HG02759 (cell line): Measurements from ENCODE around the gene ZIK1.
A peak's percentile ranks its signal among the peaks of the same experiment; 100 is the strongest.

Experiments used
- ATAC-seq: cut with Tn5 transposase; IDR thresholded peaks from one replicate; pipeline ENCODE4 v1.9.1; 2021; ENCODE audit warnings: mild to moderate bottlenecking, moderate library complexity; ENCODE audit not compliant: unreplicated experiment

Gene ZIK1

GRCh38 chr19:57606931-57607330 lies 23.0 kb downstream of the ZIK1 start:
- ATAC-seq = no peak

- ATAC-seq = no peak
Measured at GRCh38 chr19:57611113-57611512, 27.2 kb downstream of the ZIK1 start.

GRCh38 chr19:57613941-57614743 lies 30.2 kb downstream of the ZIK1 start, which contains the start of gene ZNF134:
Gene ZNF134, plus strand, starts transcription at chr19:57614242. Its CDS starts 5,227 bp downstream, at chr19:57619469.
- peak; percentile 99 for ATAC-seq

GRCh38 chr19:57615346-57615745 lies 31.4 kb downstream of the ZIK1 start:
- ATAC-seq = no peak

- no peak for ATAC-seq
Measured at GRCh38 chr19:57620673-57621348, 36.9 kb downstream of the ZIK1 start.

GRCh38 chr19:57623091-57623490 lies 39.1 kb downstream of the ZIK1 start:
- no peak for ATAC-seq

GRCh38 chr19:57632987-57633831 lies 49.3 kb downstream of the ZIK1 start, which contains the start of gene ZNF211:
Gene ZNF211, plus strand, starts transcription at chr19:57633168. Its CDS starts 179 bp downstream, at chr19:57633347.
- peak; percentile 97 for ATAC-seq

- no peak for ATAC-seq
Measured at GRCh38 chr19:57633832-57634131, 49.8 kb downstream of the ZIK1 start.

GRCh38 chr19:57637379-57637778 lies 53.4 kb downstream of the ZIK1 start:
- no peak for ATAC-seq

GRCh38 chr19:57641715-57642234 lies 57.8 kb downstream of the ZIK1 start:
- ATAC-seq = no peak

- ATAC-seq = no peak
Measured at GRCh38 chr19:57642396-57643046, 58.6 kb downstream of the ZIK1 start.
